AG09309 (cell line): Measurements from ENCODE around the gene PWP2.

Experiments used
- DNase-seq: peaks from one replicate; pipeline ENCODE4 v3.0.0-alpha.2; 2010; ENCODE audit warnings: low read depth
- H3K4me3 ChIP-seq: 2 replicates; pipeline ENCODE4 v1.5.1; 2011; ENCODE audit warnings: mild to moderate bottlenecking, low read depth, low read length, moderate library complexity; ENCODE audit not compliant: control insufficient read depth
- CTCF ChIP-seq: IDR thresholded peaks from 2 replicates; pipeline ENCODE4 v1.5.1; 2011; ENCODE audit warnings: mild to moderate bottlenecking, low read depth, low read length, inconsistent platforms; ENCODE audit not compliant: insufficient read depth, control insufficient read depth; ENCODE audit errors: missing control alignments

Gene PWP2

DNA sequence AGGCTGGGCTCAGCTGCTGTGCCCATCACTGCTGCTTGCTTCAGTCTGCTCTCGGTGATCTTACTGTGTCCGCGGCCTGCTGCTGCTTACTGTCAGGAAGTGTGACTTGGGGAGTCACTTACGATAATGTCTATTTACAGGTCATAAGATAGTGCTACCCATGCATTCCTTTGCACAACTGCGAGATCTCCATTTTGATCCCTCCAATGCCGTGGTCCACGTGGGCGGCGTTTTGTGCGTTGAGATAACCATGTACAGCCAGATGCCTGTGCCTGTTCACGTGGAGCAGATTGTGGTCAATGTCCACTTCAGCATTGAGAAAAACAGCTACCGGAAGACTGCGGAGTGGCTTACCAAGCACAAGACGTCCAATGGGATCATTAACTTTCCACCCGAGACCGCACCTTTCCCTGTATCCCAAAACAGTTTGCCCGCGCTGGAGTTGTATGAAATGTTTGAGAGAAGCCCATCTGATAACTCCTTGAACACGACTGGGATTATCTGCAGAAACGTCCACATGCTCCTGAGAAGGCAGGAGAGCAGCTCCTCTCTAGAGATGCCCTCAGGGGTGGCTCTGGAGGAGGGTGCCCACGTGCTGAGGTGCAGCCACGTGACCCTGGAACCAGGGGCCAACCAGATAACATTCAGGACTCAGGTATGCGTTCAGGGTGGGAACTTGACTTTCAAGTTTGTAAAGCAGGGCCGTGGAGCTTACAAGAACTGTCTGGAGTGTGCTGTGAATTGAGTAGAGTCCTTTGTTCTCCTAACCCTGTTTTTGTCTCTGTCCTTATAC lies 24.4 kb upstream of the PWP2 start:
- TF ChIP-seq CTCF = no peak
- no peak for DNase-seq

DNA sequence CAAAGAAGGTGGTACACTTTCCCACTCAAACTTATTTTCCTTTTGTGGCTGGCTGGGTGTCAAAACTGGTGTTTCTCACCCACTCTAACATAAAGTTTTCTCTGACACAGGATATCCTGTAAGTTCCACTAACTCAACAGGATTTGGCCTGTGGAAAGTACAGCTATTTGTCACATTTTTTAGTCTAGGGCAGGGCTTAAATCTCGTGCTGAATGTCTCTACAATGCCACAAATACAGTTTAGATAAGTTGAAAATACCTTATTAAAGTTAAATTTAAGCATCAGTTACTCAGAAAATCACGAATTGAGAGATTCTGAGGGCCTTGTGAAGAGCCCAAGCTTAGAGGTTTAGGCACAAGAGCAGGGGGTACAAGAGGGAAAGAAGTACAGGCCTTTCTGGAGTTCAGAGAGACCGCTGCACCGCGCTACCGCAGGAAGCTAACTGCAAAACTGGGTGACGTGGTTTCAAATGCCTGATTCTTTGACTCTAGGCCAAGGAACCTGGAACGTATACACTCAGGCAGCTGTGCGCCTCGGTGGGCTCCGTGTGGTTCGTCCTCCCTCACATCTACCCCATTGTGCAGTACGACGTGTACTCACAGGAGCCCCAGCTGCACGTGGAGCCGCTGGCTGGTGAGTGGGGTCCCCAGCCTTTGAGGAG lies 23.4 kb upstream of the PWP2 start:
- no peak overlapping the region for H3K4me3 ChIP-seq
- no peak for DNase-seq
- no peak for TF ChIP-seq CTCF

More for the DNA sequence above, 24.4 kb upstream of the PWP2 start:
- H3K4me3 ChIP-seq = no peak overlapping the region

DNA sequence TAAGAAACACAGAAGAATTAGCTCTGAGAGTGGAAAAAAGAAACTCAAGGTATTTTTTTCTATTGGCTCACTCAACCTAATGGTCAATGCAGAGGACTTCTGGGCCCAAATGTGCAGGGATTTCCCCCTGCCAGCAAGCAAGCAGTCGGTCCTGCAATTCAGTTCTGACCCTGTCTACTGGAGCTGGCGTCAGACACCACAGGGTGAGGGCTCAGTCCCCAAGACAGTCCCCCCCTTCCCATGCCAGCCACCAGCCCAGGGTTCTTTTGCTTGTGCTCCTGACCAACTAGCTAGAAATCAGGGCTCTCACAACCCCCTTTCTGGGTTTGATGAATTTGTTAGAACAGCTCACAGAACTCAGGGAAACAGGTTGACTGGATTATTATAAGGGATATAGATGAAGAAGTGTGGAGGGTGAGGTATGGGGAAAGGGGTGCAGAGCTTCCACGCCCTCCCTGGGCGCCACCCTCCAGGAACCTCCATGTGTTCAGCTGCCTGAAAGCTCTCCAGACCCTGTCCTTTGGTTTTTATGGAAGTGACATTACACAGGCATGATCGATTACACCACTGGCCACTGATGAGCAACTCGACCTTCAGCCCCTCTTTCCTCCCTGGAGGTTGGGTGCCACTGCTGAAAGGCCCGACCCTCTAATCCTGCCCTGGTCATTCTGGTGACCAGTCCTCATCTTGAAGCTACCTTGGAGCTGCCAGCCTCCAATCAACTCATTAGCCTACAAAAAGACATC lies 22.5 kb upstream of the PWP2 start:
- TF ChIP-seq CTCF = no peak
- H3K4me3 ChIP-seq = no peak overlapping the region
- no peak for DNase-seq

DNA sequence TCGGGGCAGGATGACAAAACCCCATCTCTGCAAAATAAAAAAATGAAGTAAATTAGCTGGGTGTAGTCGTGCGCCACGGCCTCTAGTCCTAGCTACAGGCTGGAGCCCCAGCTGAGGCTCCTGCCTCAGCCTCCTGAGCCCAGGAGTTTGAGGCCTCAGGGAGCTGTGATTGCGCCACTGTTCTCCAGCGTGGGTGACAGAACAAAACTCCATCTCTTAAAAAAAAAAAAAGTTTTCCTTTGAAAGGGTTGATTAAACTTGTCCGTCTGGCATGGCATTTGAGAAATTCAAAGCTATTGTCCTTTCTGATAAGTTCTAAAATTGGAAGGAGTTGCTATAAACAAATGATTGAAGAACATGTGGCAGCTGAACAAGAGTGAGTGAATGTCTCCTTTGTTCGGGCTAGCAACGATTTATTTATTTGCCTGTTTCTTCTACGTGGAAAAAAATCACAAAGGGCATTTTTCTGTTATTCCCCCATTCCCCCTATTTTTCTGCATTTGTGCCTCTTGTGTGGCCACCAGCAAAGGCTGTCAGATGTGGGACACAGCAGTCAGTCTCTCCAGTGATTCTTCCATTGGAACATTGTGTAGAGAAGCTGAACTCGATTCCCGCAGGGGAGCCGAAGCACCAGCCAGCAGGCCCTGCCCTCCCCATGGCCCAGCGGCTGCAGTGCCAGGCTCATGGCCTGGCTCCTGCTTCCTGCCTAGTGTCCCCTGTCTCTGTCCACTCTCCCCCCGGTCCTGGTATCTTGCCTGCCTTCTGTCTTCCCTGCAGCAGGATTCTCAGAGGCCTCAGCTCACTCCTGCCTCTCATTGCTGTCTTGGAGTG lies 21.5 kb upstream of the PWP2 start:
- TF ChIP-seq CTCF = no peak
- no peak for DNase-seq
- no peak overlapping the region for H3K4me3 ChIP-seq

- TF ChIP-seq CTCF = no peak
- no peak for DNase-seq
These were observed 20.4 kb upstream of the PWP2 start for GRCh38 chr21:44086636-44087425.

More at GRCh38 chr21:44086636-44087425, 20.4 kb upstream of the PWP2 start:
- H3K4me3 ChIP-seq = no peak overlapping the region
